Measurements from ENCODE around the gene CPTP. TPM values are rescaled to one million over a fixed set of nuclear protein-coding genes. Genes with fewer than 3 reads are reported as not detected.

Gene CPTP
- total and polyA plus RNA-seq, 4 donors, result 7.9 to 45.1 (median 22.5) TPM

DNA sequence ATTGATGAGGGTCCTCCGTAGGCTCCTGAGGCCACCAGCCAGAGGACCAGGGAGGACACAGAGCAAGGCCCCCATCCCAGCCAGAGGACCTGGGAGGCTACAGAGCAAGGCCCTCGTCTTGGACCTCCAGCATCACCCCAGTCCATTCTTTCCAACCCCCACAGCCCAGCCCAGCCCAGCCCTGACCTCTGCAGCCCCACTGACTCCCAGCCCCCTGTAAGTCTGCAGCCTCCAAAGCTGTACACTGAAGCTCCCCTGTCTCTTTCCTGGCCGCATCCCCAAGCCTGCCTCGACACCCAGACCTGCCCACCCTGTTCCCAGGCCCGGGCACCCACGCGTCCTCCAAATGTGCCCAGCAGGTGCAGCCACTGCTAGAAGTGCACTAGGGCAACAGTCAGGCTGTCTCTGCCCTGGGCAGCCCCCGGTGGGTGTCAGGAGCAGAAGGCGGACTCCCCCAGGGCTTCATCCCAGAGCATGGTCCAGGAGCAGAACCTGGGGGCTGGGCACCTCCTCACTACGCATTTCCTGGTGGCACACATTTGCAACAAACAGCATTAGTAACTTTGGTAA lies 22.5 kb downstream of the CPTP start:
- Histone ChIP-seq H3K4me1 (ENCODE audit: control insufficient read depth in 4 of 4, insufficient read depth in 4 of 4, low read length in 3 of 4) (peaks cover 34 to 64% (median 53%) of the 10 kb centered on the region in 4 donors), H3K4me3 (ENCODE audit: low read depth in 1 of 3, low read length in 3 of 3) (peak overlapping the region in 2 of 3 donors; percentile 39 to 94), H3K9me3 (ENCODE audit: control insufficient read depth in 4 of 4, low read length in 3 of 4) (no peaks in the 10 kb centered on the region), H3K36me3 (ENCODE audit: control insufficient read depth in 4 of 4, insufficient read depth in 3 of 4, low read depth in 1 of 4, low read length in 3 of 4) (no peaks in the 10 kb centered on the region), H3K27ac (ENCODE audit: low read depth in 1 of 2, low read length in 2 of 2) (peak overlapping the region; percentile 47 to 64), H3K9ac (ENCODE audit: low read depth in 1 of 2, low read length in 2 of 2) (peak overlapping the region in 1 of 2 donors; percentile 28), H3K27me3 (ENCODE audit: control insufficient read depth in 4 of 4, insufficient read depth in 4 of 4, low read length in 3 of 4) (no peaks in the 10 kb centered on the region)
- TF ChIP-seq RXRA (IDR thresholded peaks at IDR 0.05) (no peak), FOXA2 (IDR thresholded peaks at IDR 0.05) (no peak), JUND (IDR thresholded peaks at IDR 0.05) (no peak), FOXA1 (IDR thresholded peaks at IDR 0.05) (no peak)
- 70% methylated on average over 10 of the region's 10 CpGs for WGBS
- DNase-seq (ENCODE audit: low spot score), result no peak

DNA sequence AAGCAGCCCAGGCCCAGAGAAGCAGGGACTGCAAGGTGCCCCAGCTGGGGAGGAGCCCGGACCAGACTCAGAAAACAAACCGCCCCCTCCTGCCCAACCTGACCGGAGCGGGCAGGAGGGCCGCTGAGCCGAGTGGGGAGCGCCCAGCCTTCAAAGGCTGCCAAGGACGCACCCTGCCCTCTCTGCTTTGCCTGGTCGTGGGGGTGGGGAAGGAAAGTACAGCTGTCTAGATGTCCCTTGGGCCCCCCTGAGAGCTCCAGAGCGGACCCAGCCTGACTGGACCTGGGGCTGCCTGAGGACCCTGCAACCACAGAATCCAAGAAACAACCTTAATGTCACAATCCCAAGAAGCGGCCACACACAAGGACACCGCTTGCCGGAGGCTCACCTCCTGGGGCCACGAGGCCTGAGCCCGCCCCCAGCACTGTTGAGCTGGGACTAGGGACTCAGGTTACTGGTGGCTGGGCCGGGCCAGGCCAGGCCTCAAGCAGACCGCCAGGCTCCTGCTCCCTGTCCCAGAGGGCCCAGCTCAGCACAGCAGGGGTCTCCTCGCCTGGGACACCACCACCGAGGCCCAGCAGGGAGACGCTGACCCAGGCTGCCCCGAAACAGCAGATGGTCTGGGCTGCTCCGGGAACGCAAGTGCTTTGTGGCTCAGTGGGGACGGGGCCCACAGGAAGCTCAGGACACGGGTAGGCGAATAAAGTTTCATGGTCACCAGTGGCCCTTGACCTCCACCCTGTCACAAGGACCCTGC lies 23.2 kb downstream of the CPTP start:
- peaks cover 0 to 2% (median 0%) of the 10 kb centered on the region in 4 donors for H3K27me3 ChIP-seq (ENCODE audit: control insufficient read depth in 4 of 4, insufficient read depth in 4 of 4, low read length in 3 of 4)
- WGBS, result 20% methylated on average over 26 of the region's 26 CpGs
- H3K4me1 ChIP-seq (ENCODE audit: control insufficient read depth in 4 of 4, insufficient read depth in 4 of 4, low read length in 3 of 4), result peaks cover 34 to 71% (median 53%) of the 10 kb centered on the region in 4 donors
- peak overlapping the region; percentile 64 to 87 for H3K27ac ChIP-seq (ENCODE audit: low read depth in 1 of 2, low read length in 2 of 2)
- peak overlapping the region; percentile 39 to 94 (median 79) for H3K4me3 ChIP-seq (ENCODE audit: low read depth in 1 of 3, low read length in 3 of 3)
- no peaks in the 10 kb centered on the region for H3K9me3 ChIP-seq (ENCODE audit: control insufficient read depth in 4 of 4, low read length in 3 of 4)
- no peak for TF ChIP-seq TAF1 (conservative IDR thresholded peaks at IDR 0.05)
- TF ChIP-seq, protein P1, sequence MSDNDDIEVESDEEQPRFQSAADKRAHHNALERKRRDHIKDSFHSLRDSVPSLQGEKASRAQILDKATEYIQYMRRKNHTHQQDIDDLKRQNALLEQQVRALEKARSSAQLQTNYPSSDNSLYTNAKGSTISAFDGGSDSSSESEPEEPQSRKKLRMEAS (IDR thresholded peaks at IDR 0.05), result no peak
- TF ChIP-seq GABPA (IDR thresholded peaks at IDR 0.05 in 1 of 2, conservative IDR thresholded peaks at IDR 0.05 in 1 of 2), result peak in 1 of 2 donors; percentile 43
- no peak for TF ChIP-seq RAD21 (IDR thresholded peaks at IDR 0.05)
- TF ChIP-seq RXRA (IDR thresholded peaks at IDR 0.05), result peak; percentile 37 to 49
- TF ChIP-seq, protein P2, sequence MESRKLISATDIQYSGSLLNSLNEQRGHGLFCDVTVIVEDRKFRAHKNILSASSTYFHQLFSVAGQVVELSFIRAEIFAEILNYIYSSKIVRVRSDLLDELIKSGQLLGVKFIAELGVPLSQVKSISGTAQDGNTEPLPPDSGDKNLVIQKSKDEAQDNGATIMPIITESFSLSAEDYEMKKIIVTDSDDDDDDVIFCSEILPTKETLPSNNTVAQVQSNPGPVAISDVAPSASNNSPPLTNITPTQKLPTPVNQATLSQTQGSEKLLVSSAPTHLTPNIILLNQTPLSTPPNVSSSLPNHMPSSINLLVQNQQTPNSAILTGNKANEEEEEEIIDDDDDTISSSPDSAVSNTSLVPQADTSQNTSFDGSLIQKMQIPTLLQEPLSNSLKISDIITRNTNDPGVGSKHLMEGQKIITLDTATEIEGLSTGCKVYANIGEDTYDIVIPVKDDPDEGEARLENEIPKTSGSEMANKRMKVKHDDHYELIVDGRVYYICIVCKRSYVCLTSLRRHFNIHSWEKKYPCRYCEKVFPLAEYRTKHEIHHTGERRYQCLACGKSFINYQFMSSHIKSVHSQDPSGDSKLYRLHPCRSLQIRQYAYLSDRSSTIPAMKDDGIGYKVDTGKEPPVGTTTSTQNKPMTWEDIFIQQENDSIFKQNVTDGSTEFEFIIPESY (IDR thresholded peaks at IDR 0.05), result no peak
- TF ChIP-seq EGR1 (IDR thresholded peaks at IDR 0.05; ENCODE audit: low read depth in 2 of 2), result no peak
- TF ChIP-seq, protein P3, sequence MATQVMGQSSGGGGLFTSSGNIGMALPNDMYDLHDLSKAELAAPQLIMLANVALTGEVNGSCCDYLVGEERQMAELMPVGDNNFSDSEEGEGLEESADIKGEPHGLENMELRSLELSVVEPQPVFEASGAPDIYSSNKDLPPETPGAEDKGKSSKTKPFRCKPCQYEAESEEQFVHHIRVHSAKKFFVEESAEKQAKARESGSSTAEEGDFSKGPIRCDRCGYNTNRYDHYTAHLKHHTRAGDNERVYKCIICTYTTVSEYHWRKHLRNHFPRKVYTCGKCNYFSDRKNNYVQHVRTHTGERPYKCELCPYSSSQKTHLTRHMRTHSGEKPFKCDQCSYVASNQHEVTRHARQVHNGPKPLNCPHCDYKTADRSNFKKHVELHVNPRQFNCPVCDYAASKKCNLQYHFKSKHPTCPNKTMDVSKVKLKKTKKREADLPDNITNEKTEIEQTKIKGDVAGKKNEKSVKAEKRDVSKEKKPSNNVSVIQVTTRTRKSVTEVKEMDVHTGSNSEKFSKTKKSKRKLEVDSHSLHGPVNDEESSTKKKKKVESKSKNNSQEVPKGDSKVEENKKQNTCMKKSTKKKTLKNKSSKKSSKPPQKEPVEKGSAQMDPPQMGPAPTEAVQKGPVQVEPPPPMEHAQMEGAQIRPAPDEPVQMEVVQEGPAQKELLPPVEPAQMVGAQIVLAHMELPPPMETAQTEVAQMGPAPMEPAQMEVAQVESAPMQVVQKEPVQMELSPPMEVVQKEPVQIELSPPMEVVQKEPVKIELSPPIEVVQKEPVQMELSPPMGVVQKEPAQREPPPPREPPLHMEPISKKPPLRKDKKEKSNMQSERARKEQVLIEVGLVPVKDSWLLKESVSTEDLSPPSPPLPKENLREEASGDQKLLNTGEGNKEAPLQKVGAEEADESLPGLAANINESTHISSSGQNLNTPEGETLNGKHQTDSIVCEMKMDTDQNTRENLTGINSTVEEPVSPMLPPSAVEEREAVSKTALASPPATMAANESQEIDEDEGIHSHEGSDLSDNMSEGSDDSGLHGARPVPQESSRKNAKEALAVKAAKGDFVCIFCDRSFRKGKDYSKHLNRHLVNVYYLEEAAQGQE (IDR thresholded peaks at IDR 0.05), result no peak
- TF ChIP-seq FOXA1 (IDR thresholded peaks at IDR 0.05), result no peak
- peak; percentile 40 to 66 for TF ChIP-seq HNF4A (conservative IDR thresholded peaks at IDR 0.05)
- no peak for TF ChIP-seq NR2F2 (IDR thresholded peaks at IDR 0.05)
- no peak for TF ChIP-seq HNF4G (IDR thresholded peaks at IDR 0.05)
- no peak for TF ChIP-seq FOXA2 (IDR thresholded peaks at IDR 0.05)
- TF ChIP-seq JUND (IDR thresholded peaks at IDR 0.05), result no peak
- TF ChIP-seq, protein P4, sequence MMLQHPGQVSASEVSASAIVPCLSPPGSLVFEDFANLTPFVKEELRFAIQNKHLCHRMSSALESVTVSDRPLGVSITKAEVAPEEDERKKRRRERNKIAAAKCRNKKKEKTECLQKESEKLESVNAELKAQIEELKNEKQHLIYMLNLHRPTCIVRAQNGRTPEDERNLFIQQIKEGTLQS (IDR thresholded peaks at IDR 0.05), result no peak
- no peak for TF ChIP-seq YY1 (IDR thresholded peaks at IDR 0.05)
- TF ChIP-seq, protein P5, sequence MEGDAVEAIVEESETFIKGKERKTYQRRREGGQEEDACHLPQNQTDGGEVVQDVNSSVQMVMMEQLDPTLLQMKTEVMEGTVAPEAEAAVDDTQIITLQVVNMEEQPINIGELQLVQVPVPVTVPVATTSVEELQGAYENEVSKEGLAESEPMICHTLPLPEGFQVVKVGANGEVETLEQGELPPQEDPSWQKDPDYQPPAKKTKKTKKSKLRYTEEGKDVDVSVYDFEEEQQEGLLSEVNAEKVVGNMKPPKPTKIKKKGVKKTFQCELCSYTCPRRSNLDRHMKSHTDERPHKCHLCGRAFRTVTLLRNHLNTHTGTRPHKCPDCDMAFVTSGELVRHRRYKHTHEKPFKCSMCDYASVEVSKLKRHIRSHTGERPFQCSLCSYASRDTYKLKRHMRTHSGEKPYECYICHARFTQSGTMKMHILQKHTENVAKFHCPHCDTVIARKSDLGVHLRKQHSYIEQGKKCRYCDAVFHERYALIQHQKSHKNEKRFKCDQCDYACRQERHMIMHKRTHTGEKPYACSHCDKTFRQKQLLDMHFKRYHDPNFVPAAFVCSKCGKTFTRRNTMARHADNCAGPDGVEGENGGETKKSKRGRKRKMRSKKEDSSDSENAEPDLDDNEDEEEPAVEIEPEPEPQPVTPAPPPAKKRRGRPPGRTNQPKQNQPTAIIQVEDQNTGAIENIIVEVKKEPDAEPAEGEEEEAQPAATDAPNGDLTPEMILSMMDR (IDR thresholded peaks at IDR 0.05; ENCODE audit: low read depth, low read length, missing input control), result no peak
- peak; percentile 6 for TF ChIP-seq SP1 (IDR thresholded peaks at IDR 0.05)
- peak overlapping the region; percentile 74 to 75 for H3K9ac ChIP-seq (ENCODE audit: low read depth in 1 of 2, low read length in 2 of 2)
- no peaks in the 10 kb centered on the region for H3K36me3 ChIP-seq (ENCODE audit: control insufficient read depth in 4 of 4, insufficient read depth in 3 of 4, low read depth in 1 of 4, low read length in 3 of 4)
- DNase-seq (ENCODE audit: low spot score), result no peak
